Omental fat pad (tissue), 4 donors: ENCODE results near the gene UTP18. TPM values are rescaled to one million over a fixed set of nuclear protein-coding genes. Genes with fewer than 3 reads are reported as not detected.
"Not testable (repeated sequence)": the region's sequence is repeated elsewhere in the genome, so short reads cannot be mapped to it uniquely, and the experiment has no call there.

Experiments
- ATAC-seq: fragments of 150-250 bp; one replicate; pipeline ENCODE4 v1.9.1; 2016; ENCODE audit warnings: mild to moderate bottlenecking, moderate library complexity; ENCODE audit not compliant: low FRiP score
- DNase-seq: peaks from one replicate; pipeline ENCODE4 v3.0.0-alpha.2; 2019; ENCODE audit warnings: low spot score
- total RNA-seq, 4 donors: library from RNA; depleted of rRNA; stranded (reverse); fragments of >200 nt; gene quantifications; one replicate each; pipeline ENCODE4 v1.1.0, GENCODE V29; 2016
- TF ChIP-seq, protein P1 (sequence below), 3 donors: fragments of 450-650 bp; IDR thresholded peaks; one replicate each; pipeline ENCODE4 v1.5.1; 2016 to 2017; ENCODE audit warnings: antibody characterized with exemption in 3 of 3, mild to moderate bottlenecking in 3 of 3, moderate library complexity in 2 of 3

UTP18 gene
- 10 to 100 TPM; 24.1 to 51.0 (median 24.4) TPM for total RNA-seq

DNA sequence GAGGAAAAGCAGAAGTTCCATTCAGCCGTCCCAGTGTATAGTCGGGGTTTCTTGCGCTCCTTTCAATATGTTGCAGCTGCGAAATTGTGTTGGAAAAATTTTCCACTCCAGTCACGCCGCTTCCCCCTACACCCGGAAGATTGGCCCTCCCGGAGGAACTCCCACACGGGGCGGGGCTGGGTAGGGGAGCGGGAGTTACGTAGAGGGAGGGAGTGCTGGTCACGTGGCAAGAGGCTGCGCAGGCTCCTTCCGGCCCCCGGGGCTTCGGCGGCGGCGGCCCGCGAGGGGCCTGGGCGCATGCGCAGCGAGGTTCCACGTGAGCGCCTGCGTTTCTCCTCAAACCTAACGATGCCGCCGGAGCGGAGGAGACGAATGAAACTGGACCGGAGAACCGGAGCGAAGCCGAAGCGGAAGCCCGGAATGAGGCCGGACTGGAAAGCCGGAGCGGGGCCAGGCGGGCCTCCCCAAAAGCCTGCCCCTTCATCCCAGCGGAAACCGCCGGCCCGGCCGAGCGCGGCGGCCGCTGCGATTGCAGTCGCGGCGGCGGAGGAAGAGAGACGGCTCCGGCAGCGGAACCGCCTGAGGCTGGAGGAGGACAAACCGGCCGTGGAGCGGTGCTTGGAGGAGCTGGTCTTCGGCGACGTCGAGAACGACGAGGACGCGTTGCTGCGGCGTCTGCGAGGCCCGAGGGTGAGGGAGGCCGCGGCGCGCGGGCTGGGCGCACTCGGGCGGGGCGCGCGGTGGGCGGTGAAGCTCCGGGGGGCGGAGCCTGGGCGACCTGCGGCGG lies at the start of gene UTP18:
TSS of gene UTP18 (plus strand) at position 310 of the 787 bp plus-strand sequence. CDS start at position 349, 39 bp downstream.
- ATAC-seq = peak; percentile 97
- DNase-seq = peak; percentile 77
- TF ChIP-seq, protein P1, sequence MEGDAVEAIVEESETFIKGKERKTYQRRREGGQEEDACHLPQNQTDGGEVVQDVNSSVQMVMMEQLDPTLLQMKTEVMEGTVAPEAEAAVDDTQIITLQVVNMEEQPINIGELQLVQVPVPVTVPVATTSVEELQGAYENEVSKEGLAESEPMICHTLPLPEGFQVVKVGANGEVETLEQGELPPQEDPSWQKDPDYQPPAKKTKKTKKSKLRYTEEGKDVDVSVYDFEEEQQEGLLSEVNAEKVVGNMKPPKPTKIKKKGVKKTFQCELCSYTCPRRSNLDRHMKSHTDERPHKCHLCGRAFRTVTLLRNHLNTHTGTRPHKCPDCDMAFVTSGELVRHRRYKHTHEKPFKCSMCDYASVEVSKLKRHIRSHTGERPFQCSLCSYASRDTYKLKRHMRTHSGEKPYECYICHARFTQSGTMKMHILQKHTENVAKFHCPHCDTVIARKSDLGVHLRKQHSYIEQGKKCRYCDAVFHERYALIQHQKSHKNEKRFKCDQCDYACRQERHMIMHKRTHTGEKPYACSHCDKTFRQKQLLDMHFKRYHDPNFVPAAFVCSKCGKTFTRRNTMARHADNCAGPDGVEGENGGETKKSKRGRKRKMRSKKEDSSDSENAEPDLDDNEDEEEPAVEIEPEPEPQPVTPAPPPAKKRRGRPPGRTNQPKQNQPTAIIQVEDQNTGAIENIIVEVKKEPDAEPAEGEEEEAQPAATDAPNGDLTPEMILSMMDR (IDR thresholded peaks at IDR 0.05) = no peak

DNA sequence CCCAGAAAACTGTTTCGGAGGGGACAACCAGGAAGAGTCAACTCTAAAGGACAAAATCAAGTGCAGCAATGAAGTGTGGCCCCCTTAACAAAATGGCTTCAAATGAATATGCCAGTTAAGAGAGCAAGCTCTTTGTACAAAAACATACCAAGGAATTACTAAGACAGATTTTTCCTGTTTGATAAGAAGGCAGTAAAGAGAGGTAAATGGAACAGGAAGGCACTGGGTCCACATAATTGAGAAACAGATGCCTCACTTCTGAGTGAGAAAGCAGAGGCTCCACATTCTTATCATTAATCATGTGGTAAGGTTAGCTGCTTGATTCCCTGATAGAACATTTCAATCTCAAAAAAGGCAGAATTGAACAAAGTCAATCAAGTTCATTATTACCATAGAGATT lies 45.4 kb upstream of the UTP18 start:
- TF ChIP-seq, protein P1 (IDR thresholded peaks at IDR 0.05) = no peak
- no peak for ATAC-seq
- DNase-seq = no peak

DNA sequence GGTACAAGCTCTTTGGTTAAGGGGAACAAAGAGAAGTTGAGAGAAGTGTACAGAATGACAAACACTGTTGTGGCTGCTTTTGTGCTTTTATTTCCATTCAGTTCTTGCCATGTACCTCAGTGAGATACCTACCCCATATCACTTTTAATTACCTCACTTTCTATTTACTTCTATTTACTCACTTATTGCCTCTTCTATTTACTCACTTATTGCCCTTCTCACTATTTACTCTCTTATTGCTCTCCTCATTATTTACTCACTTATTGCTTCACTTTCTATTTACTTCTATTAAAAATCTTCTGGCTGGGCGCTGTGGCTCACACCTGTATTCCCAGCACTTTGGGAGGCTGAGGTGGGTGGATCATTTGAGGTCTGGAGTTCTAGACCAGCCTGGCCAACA lies 42.4 kb upstream of the UTP18 start:
- TF ChIP-seq, protein P1 (IDR thresholded peaks at IDR 0.05) = no peak
- no peak for DNase-seq
- ATAC-seq = no peak

DNA sequence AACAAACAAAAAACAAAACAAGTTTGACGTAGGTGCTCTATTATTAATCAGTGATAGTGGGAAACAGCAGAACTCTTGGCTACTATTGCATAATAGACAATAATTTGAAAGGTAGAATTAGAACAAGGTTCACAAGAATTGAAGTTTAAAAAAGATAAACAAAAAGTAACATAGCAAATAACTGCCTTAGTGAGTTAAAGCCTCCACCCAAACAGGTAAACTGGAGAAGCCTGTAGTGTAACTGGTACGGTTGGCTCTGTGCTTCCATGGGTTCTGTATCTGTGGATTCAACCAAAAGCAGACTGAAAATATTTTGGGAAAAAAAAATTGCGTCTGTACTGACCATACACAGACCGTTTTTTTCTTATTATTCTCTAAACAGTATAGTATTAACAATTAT lies 39.0 kb upstream of the UTP18 start:
- TF ChIP-seq, protein P1 (IDR thresholded peaks at IDR 0.05) = no peak
- ATAC-seq = no peak
- DNase-seq = no peak

DNA sequence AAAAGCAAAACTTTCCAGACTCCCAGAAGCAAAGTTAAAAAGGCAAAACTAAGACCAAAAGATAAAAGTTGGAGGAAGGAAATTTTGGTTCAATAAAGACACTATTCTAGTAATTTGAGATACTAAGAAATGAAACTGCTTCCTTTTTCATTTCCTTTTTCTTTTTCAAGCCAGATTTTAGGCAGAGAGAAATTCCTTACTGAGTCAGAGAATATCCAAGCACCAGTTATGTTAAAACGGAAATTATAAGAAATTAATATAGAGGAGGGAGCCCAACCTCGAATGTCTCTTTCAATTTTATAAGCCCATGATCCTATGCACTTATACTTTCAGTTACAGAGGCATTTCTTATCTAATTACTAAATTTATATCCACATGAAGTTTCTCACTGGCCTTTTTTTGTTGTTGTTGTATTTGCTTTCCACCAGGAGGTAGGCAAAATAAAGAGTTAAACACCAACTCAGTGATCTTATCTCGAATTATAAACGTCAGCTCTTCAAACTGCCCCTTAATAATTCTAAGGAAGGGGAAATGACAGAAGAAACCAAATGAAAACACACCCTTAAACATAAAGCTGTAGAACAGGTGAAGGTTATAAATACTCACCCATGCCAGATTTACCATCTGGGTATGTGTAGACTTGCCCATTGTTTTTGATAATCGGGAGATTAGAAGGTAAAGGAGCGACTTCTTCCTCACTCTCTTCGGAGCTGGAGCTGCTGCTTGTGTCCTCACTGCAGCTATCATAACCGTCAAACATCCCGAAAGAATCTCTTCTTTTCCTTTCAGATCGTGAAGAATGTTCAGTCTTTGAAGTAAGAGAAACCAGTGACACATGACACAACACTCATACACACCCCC lies 35.7 kb upstream of the UTP18 start:
- DNase-seq (no peak), ATAC-seq (no peak)
- TF ChIP-seq, protein P1 (IDR thresholded peaks at IDR 0.05) = no peak

DNA sequence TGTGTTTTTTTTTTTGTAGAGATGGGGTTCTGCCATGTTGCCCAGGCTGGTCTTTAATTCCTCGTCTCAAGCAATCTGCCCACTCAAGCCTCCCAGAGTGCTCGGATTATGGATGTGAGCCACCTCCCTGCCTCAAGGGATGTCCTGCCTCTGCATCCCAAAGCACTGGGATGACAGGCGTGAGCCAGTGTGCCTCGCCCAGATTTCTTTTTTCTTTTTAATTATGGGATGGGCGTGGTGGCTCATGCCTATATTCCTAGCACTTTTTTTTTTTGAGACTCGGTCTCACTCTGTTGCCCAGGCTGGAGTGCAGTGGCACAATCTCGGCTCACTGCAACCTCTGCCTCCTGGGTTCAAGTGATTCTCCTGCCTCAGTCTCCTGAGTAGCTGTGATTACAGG lies 34.8 kb upstream of the UTP18 start:
- not testable (repeated sequence) for ATAC-seq, DNase-seq

DNA sequence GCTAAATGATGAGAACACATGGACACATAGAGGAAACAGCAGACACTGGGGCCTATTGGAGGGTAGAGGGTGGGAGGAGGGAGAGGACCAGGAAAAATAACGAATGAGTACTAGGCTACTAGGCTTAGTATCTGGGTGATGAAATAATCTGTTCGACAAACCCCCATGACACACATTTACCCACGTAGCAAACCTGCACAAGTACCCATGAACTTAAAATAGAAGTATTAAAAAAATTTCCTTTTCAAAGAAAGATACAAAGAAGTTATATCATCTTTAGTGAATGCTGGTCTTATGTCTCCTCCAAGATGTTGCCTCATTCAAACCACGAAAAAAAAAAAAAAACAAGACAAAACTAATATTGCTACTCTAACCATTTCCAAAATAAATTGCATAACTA lies 32.2 kb upstream of the UTP18 start:
- no peak for ATAC-seq
- no peak for DNase-seq
- TF ChIP-seq, protein P1 (IDR thresholded peaks at IDR 0.05) = no peak
